ENCODE data around the gene KRTAP10-8.

GRCh38 chr21:44647222-44647552 lies 35.3 kb downstream of the KRTAP10-8 start:
- TF ChIP-seq RAD21 (IDR thresholded peaks at IDR 0.05; ENCODE audit: low read length) = no peak
- TF ChIP-seq ELK1 (IDR thresholded peaks at IDR 0.05; ENCODE audit: borderline replicate concordance, low read depth, low read length) = no peak
- no peak for TF ChIP-seq CTCF (conservative IDR thresholded peaks at IDR 0.05; ENCODE audit: low read depth, low read length)

Measured in IMR-90 (cell line).